Amniotic stem cell (primary cell): Measurements from ENCODE around the gene MCAM.
A peak's percentile ranks its signal among the peaks of the same experiment; 100 is the strongest.

Source experiments
- DNase-seq: peaks from one replicate; lab custom pipeline; 2025; lab: John Stamatoyannopoulos, UW

MCAM gene, protein sequence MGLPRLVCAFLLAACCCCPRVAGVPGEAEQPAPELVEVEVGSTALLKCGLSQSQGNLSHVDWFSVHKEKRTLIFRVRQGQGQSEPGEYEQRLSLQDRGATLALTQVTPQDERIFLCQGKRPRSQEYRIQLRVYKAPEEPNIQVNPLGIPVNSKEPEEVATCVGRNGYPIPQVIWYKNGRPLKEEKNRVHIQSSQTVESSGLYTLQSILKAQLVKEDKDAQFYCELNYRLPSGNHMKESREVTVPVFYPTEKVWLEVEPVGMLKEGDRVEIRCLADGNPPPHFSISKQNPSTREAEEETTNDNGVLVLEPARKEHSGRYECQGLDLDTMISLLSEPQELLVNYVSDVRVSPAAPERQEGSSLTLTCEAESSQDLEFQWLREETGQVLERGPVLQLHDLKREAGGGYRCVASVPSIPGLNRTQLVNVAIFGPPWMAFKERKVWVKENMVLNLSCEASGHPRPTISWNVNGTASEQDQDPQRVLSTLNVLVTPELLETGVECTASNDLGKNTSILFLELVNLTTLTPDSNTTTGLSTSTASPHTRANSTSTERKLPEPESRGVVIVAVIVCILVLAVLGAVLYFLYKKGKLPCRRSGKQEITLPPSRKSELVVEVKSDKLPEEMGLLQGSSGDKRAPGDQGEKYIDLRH

GRCh38 chr11:119316729-119317591 is at the start of gene MCAM:
Gene MCAM, minus strand, starts transcription at chr11:119317130. Its CDS starts 29 bp downstream, at chr11:119317101.
- DNase-seq: no peak

DNA sequence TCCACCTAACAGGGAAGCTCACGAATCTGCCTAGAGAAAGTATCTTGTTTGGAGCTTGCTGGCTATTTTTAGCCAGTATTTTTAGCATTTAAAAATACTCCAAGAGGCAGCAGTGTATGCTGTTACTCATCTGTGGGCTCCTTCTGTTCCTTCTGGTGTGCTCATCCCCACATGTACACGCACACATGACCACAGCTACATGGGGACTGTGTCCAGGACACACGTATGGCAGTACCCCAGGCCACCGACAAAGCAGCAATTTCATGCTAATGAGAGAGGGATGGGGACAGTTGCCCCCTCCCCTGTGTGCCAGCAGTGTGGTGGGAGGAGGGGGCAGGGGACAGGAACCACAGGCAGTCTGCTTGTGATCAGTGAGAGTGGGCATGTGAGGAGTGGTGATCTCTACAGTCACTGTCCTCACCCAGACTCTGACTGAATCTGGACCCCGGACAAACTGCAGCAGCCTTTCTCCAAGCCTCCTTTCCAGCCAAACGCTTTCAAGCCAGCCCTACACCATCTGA is 48.2 kb upstream of the MCAM start:
- DNase-seq: no peak

GRCh38 chr11:119363851-119364590 is 47.1 kb upstream of the MCAM start:
- peak; percentile 18 for DNase-seq

GRCh38 chr11:119363081-119363850 is 46.3 kb upstream of the MCAM start:
- DNase-seq: no peak

DNA sequence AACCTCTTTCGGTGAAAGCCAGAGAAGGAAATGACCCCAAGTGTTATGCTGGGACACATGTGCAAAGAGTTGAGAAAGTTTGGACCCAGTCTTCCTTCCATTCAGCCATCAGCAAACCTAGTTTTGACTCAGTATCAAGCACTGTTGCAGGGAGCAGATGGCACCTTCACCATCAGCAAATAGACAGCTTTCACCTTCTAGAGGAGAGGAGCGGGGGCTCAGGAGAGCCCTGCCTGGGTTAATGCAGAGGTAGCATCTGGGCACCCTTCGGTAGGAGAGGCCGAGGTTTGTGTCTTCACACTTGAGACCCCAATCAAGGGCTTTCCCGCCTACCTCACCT is 45.8 kb upstream of the MCAM start:
- DNase-seq: no peak

- DNase-seq: no peak
Observed at GRCh38 chr11:119361941-119362725, 45.2 kb upstream of the MCAM start.

DNA sequence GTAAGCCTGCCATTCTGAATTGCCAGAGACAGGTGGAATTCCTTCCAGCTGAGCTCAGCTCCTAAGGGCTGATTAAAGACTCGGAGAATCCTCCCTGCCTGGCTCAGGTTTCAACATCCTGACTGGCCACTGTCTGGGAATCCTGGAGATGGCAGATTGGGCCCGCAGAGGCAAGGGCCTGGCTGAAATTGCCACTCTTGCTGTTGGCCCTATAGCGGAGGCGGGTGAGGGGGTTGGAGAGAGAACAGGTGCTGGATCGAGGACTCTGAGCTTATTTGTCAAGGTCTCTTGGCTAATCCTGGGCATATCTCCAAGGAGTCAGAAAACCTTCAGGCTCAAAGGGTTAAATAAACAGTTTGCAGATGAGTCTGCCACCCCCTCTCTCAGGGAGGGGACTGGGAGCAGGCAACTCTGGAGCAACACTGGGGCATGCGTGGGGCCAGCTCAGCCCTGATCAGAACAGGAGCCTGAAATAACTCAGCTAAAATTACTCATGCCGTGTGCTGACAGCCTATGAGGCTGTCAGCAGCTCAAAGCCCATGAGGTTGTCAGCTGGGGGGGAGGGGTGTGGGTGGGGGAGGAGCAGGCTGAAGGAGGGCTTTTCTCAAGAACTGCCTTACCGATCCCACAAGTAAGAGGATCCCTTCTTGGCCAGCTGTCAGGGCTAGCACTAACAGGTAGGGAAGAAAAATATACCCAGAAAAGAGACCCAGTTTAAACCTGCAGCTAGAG is 44.3 kb upstream of the MCAM start:
- DNase-seq: peak; percentile 32

- DNase-seq: no peak
Observed at GRCh38 chr11:119359365-119360214, 42.7 kb upstream of the MCAM start.

GRCh38 chr11:119357074-119357473 is 40.1 kb upstream of the MCAM start:
- DNase-seq: no peak

DNA sequence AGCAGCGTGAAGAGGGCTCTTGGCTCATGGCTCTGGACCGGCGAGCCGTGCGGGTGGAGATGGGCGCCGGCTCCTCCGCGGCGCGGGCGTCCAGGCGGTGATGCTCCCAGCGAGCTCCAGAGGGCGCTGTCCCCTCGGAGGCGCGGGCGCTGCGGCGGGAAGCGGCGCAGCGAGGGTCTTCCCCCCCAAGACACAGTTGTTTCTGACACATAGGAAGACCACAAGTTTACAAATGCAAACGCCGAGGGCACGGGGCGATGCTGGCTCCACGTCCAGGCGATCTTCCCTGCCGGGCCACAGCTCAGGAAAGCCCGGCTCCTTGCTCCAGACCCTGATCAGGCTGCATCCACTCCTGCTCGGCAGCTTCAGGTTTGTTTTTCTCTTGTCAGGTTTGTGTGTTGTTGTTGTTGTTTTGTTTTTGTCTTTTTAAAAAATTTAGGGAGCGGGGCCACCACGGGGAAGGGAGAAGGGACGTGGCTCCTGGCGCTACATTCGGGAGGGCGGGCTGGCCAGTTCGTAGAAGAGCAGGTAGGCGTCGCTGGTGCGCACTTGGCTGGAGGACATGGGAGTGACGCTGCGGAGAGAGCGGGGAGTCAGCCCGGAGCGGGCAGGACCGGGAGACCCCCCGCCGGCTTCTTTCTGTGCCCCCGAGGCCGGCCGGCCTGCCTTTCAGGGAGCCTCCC is 39.6 kb upstream of the MCAM start:
- peak; percentile 56 for DNase-seq

- no peak for DNase-seq
Observed at GRCh38 chr11:119355091-119355843, 38.3 kb upstream of the MCAM start.

GRCh38 chr11:119352857-119353260 is 35.9 kb upstream of the MCAM start:
- DNase-seq: no peak

GRCh38 chr11:119351232-119351631 is 34.3 kb upstream of the MCAM start:
- no peak for DNase-seq

DNA sequence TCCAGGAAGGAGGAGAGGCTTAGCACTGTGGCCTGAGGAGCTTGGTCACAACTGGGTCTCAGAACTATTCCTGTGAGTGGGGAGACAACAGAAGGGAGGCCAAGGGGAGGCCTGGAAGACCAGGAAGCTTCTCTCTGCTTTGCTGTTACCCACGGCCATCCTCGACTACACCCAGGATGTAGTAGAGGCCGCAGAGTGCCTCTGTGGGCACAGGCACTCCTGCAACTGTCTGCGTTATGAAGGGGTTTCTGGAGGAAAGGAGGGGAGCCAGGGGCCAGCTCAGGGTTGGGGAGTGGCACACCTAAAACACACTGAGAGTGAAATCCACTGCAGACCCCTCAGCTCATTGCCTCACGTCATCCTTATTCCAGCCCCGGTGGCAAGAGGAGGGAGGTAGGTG is 33.4 kb upstream of the MCAM start:
- DNase-seq: no peak

DNA sequence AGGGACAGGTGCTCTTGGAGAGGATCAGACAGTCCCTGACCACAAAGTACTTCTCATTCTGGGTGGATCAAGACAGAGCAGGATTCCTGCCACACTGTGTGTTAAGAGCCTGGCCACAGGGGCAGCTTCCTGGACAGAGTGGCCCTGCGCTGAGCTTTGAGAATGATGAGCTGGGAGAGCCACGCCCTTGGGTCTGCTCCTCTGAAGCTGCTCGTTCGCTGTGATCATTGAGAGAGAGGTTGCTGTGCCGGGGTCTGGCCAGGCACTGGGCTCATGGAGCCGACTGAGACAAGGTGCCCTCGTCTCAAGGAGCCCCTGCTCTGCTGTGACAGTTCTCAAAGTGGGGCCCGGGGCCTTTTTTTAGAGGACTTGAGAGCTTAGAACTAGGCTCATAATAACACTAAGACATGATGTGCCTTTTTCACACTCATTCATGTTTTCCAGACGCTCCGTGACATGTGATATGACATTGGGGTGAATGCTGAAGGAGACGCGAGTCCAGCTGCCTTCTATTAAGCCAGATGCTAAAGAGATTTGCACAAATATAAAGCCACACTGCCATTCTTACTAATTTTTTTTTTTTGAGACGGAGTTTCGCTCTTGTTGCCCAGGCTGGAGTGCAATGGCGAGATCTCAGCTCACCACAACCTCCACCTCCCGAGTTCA is 31.1 kb upstream of the MCAM start:
- DNase-seq: no peak

- DNase-seq: no peak
Observed at GRCh38 chr11:119347242-119347641, 30.3 kb upstream of the MCAM start.

DNA sequence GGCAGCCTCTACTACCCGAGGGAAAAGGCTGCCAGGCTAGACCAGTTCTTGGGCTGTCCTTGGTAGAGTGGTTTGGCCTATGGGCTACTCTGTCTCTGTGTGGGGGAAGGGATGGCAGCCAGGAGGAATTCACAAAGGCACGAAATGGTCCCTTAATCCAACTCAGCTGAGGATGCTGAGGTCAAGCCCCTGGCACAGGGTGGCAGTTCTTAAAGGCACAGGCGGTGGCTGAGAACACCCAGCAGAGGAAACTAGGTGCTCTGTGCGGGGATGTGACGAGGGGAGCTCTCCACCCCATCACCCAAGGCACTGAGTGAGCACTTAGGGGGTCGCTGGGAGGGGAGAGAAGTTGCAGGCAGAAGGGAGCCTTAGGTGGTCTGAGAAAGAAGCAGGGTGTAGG is 29.7 kb upstream of the MCAM start, which contains the start of gene MFRP:
TSS of gene MFRP (minus strand) at position 101 of the 400 bp plus-strand sequence. CDS start 192 bp downstream, outside the sequence.
- no peak for DNase-seq
